GM12878 (cell line): Measurements from ENCODE around the gene SLC23A1.
"Not testable (repeated sequence)": the region's sequence is repeated elsewhere in the genome, so short reads cannot be mapped to it uniquely, and the experiment has no call there.

Experiments
- CTCF ChIP-seq, 3 experiments: IDR thresholded peaks in 2 of 3; conservative IDR thresholded peaks in 1 of 3; 2 replicates each; pipeline ENCODE4 v1.5.1; 2011; ENCODE audit warnings: low read depth in 3 of 3, low read length in 3 of 3, mild to moderate bottlenecking in 3 of 3, control low read depth in 2 of 3, moderate library complexity in 2 of 3, inconsistent platforms in 1 of 3, mixed read lengths in 1 of 3; ENCODE audit not compliant: control insufficient read depth in 2 of 3, insufficient read depth in 1 of 3; ENCODE audit errors: extremely low read depth in 1 of 3
- EZH2 ChIP-seq: IDR thresholded peaks from 2 replicates; pipeline ENCODE4 v1.6.1; 2012; ENCODE audit warnings: low read depth, mild to moderate bottlenecking, control low read depth, inconsistent platforms, low read length, borderline replicate concordance; ENCODE audit not compliant: control insufficient read depth
- MEF2A ChIP-seq: IDR thresholded peaks from 2 replicates; pipeline ENCODE4 v1.6.1; 2011; ENCODE audit warnings: low read depth, mild to moderate bottlenecking, low read length, moderate library complexity; ENCODE audit not compliant: insufficient read depth
- SIN3A ChIP-seq: IDR thresholded peaks from 2 replicates; pipeline ENCODE4 v1.6.1; 2012; ENCODE audit warnings: low read depth, low read length, improper control_type of control experiment
- TBL1XR1 ChIP-seq: IDR thresholded peaks from 2 replicates; pipeline ENCODE4 v1.6.1; 2012; ENCODE audit warnings: low read depth, low read length, improper control_type of control experiment

DNA sequence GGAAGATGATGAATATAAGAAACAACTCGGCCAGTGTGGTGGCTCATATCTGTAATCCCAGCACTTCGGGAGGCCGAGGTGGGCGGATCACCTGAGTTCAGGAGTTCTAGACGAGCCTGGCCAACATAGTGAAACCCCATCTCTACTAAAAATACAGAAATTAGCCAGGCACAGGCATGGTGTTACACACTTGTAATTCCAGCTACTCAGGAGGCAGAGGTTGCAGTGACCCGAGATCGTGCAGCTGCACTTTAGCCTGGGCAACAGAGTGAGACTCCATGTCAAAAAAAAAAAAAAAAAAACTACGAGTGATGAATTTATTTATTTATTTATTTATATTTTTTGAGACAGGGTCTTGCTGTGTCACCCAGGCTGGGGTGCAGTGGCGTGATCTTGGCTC lies 35.2 kb downstream of the SLC23A1 start:
- TF ChIP-seq EZH2; CTCF (IDR thresholded peaks at IDR 0.05 in 2 of 3, conservative IDR thresholded peaks at IDR 0.05 in 1 of 3; ENCODE audit: control insufficient read depth in 2 of 3, extremely low read depth in 1 of 3, insufficient read depth in 1 of 3, low read depth in 3 of 3, low read length in 3 of 3); TBL1XR1; SIN3A; MEF2A: not testable (repeated sequence)
